Retina (tissue), 1 donor: ENCODE measurements around the gene DCLK1.

Source experiments
- DNase-seq: peaks from one replicate; pipeline ENCODE4 v3.0.0-alpha.2; 2016

The DCLK1 gene

GRCh38 chr13:35817642-35818607, 313.3 kb downstream of the DCLK1 start:
- DNase-seq = no peak

GRCh38 chr13:35814605-35815011, 316.6 kb downstream of the DCLK1 start:
- DNase-seq = no peak

- DNase-seq = no peak
Measured at GRCh38 chr13:35812736-35813135, 318.4 kb downstream of the DCLK1 start.

- DNase-seq = no peak
Measured at GRCh38 chr13:35810321-35810720, 320.9 kb downstream of the DCLK1 start.

GRCh38 chr13:35808846-35809245, 322.3 kb downstream of the DCLK1 start:
- no peak for DNase-seq

- DNase-seq = no peak
Measured at GRCh38 chr13:35804901-35805300, 326.3 kb downstream of the DCLK1 start.

GRCh38 chr13:35797991-35798390, 333.2 kb downstream of the DCLK1 start:
- DNase-seq = no peak

- no peak for DNase-seq
Measured at GRCh38 chr13:35797244-35797643, 333.9 kb downstream of the DCLK1 start.

GRCh38 chr13:35796623-35797022, 334.6 kb downstream of the DCLK1 start:
- no peak for DNase-seq

GRCh38 chr13:35794734-35795389, 336.3 kb downstream of the DCLK1 start:
- no peak for DNase-seq

GRCh38 chr13:35793823-35794222, 337.4 kb downstream of the DCLK1 start:
- DNase-seq = no peak

- no peak for DNase-seq
Measured at GRCh38 chr13:35792911-35793310, 338.3 kb downstream of the DCLK1 start.

- no peak for DNase-seq
Measured at GRCh38 chr13:35792021-35792420, 339.2 kb downstream of the DCLK1 start.

GRCh38 chr13:35791184-35791851, 339.9 kb downstream of the DCLK1 start:
- no peak for DNase-seq

- peak; percentile 77 for DNase-seq
Measured at GRCh38 chr13:35789335-35790165, 341.6 kb downstream of the DCLK1 start.

- DNase-seq = peak; percentile 49
Measured at GRCh38 chr13:35787937-35788336, 343.2 kb downstream of the DCLK1 start.

- no peak for DNase-seq
Measured at GRCh38 chr13:35785576-35786303, 345.4 kb downstream of the DCLK1 start.

- DNase-seq = peak; percentile 54
Measured at GRCh38 chr13:35784286-35784951, 346.8 kb downstream of the DCLK1 start.

- no peak for DNase-seq
Measured at GRCh38 chr13:35782793-35783192, 348.4 kb downstream of the DCLK1 start.

GRCh38 chr13:35781036-35782000, 349.9 kb downstream of the DCLK1 start:
- peak; percentile 35 for DNase-seq
